ENCODE measurements around the gene PAQR4.

The PAQR4 gene

DNA sequence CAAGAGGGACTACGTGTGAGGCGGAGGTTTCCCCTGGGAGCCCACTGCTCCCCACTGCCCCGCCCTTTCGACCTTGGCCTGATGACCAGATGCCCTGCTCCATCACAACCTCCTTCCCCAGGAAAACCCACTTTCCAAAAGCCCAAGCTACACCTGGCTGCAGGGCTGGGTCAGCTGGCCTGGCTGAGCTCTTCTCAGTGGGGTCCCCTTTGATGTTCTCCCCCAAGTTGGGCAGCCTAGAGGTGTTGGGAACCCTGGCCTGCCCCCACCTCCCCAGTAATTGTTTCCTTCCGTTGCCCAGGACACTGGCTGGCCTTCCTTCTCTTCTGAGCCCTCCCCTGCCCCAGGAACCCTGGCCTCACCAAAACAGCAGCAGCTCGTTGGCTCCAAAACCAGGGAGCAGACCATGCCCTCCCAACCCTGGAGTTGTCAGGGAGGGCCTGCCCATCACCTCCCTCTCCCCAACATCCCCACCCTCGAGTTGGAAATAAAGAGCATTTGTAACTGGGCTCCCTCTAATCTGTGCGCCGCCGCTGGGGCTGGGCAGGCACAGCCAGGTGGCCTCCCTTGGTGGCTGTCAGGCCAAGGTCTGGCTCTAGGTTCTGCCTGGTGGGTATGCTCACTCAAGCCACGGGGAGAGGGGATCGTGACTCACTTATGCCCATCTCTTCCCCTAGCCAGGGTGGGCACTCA, 45.0 kb downstream of the PAQR4 start:
- no peak for DNase-seq (ENCODE audit: low read depth)
- TF ChIP-seq, protein P1, sequence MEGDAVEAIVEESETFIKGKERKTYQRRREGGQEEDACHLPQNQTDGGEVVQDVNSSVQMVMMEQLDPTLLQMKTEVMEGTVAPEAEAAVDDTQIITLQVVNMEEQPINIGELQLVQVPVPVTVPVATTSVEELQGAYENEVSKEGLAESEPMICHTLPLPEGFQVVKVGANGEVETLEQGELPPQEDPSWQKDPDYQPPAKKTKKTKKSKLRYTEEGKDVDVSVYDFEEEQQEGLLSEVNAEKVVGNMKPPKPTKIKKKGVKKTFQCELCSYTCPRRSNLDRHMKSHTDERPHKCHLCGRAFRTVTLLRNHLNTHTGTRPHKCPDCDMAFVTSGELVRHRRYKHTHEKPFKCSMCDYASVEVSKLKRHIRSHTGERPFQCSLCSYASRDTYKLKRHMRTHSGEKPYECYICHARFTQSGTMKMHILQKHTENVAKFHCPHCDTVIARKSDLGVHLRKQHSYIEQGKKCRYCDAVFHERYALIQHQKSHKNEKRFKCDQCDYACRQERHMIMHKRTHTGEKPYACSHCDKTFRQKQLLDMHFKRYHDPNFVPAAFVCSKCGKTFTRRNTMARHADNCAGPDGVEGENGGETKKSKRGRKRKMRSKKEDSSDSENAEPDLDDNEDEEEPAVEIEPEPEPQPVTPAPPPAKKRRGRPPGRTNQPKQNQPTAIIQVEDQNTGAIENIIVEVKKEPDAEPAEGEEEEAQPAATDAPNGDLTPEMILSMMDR (conservative IDR thresholded peaks at IDR 0.05; ENCODE audit: low read depth, low read length) = no peak

GRCh38 chr16:3014971-3015370, 45.8 kb downstream of the PAQR4 start:
- no peak for DNase-seq (ENCODE audit: low read depth)
- TF ChIP-seq, protein P1 (conservative IDR thresholded peaks at IDR 0.05; ENCODE audit: low read depth, low read length) = no peak
- H3K4me3 ChIP-seq (ENCODE audit: low read length) = no peak overlapping the region

More for the DNA sequence above, 45.0 kb downstream of the PAQR4 start:
- H3K4me3 ChIP-seq (ENCODE audit: low read length) = no peak overlapping the region

- DNase-seq (ENCODE audit: low read depth) = no peak
- H3K4me3 ChIP-seq (ENCODE audit: low read length) = no peak overlapping the region
- TF ChIP-seq, protein P1 (conservative IDR thresholded peaks at IDR 0.05; ENCODE audit: low read depth, low read length) = no peak
Measured at GRCh38 chr16:3015865-3016521, 46.8 kb downstream of the PAQR4 start.

GRCh38 chr16:3017344-3017743, 48.2 kb downstream of the PAQR4 start:
- no peak overlapping the region for H3K4me3 ChIP-seq (ENCODE audit: low read length)
- no peak for DNase-seq (ENCODE audit: low read depth)
- TF ChIP-seq, protein P1 (conservative IDR thresholded peaks at IDR 0.05; ENCODE audit: low read depth, low read length) = no peak

DNA sequence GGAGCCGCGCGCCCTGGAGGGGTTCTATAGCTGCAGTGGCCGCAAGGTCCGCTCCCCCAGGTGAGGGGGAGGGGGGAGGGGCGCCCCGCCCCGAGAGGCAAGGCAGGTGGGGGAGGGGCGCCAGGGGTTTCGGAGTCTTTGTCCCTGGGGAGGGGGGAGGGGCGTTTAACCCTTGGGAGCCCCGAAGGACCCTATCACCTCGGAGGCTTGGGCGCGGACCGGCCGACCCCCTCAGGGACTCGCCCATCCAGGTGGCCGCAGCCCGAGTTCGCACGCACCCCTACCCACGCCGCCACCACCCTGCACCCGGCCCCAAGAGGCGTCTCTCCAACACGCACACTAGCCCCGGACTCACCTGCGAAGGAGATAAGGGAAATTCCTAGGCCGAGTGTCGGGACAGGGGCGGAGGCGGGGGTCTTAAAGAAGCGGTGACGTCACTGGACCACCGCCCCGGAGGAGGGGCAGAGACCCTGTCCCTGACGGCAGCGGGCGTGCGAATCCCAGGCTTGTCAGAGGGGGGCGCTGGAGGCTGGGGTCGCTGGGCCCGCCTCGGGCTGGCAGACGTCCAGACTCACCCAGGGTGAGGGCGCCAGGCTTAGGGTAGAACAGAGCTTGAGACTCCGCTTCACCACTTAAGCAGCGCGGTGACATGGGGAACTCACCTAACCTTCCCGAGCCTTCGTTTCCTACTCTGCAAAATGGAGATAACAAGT, 48.8 kb downstream of the PAQR4 start, which contains the start of gene CLDN6:
Gene CLDN6 (minus strand): TSS at position 390 of the 713 bp plus-strand sequence. CDS start 2,162 bp downstream, outside the sequence.
- peak; percentile 13 for DNase-seq (ENCODE audit: low read depth)
- peak within 1 kb of the TSS; percentile 4 for H3K4me3 ChIP-seq (ENCODE audit: low read length)
- TF ChIP-seq, protein P1 (conservative IDR thresholded peaks at IDR 0.05; ENCODE audit: low read depth, low read length) = peak; percentile 56

GRCh38 chr16:3019594-3020246, 50.6 kb downstream of the PAQR4 start:
- peak overlapping the region; percentile 51 for H3K4me3 ChIP-seq (ENCODE audit: low read length)
- TF ChIP-seq, protein P1 (conservative IDR thresholded peaks at IDR 0.05; ENCODE audit: low read depth, low read length) = no peak
- peak; percentile 17 for DNase-seq (ENCODE audit: low read depth)

Data from retinal pigment epithelial cell (primary cell).